Effector CD4-positive, alpha-beta T cell (primary cell): ENCODE data around the gene PARP1.
"Not testable (repeated sequence)": the region's sequence is repeated elsewhere in the genome, so short reads cannot be mapped to it uniquely, and the experiment has no call there.

ENCODE experiments used
- DNase-seq: peaks from one replicate; pipeline ENCODE4 v3.0.0-alpha.2; 2020
- total RNA-seq: gene quantifications from one replicate; lab custom pipeline; 2026; lab: John Stamatoyannopoulos, UW

The PARP1 gene
- total RNA-seq: 132 reads per million, percentile 87 among the genes with 10 or more reads in this experiment

GRCh38 chr1:226407497-226408284, at the start of gene PARP1:
TSS of gene PARP1 (minus strand) at chr1:226408093. CDS start at chr1:226407929, 164 bp downstream.
- DNase-seq: peak; percentile 79

GRCh38 chr1:226457307-226457712, 49.4 kb upstream of the PARP1 start:
- peak; percentile 11 for DNase-seq

- no peak for DNase-seq
Measured at GRCh38 chr1:226455843-226456242, 48.0 kb upstream of the PARP1 start.

GRCh38 chr1:226454349-226454748, 46.5 kb upstream of the PARP1 start:
- no peak for DNase-seq

- no peak for DNase-seq
Measured at GRCh38 chr1:226453015-226453704, 45.3 kb upstream of the PARP1 start.

- no peak for DNase-seq
Measured at GRCh38 chr1:226450688-226451087, 42.8 kb upstream of the PARP1 start.

GRCh38 chr1:226449823-226450222, 41.9 kb upstream of the PARP1 start:
- DNase-seq: no peak

GRCh38 chr1:226447932-226448665, 40.2 kb upstream of the PARP1 start:
- no peak for DNase-seq

GRCh38 chr1:226446094-226446493, 38.2 kb upstream of the PARP1 start:
- no peak for DNase-seq

- DNase-seq: peak; percentile 37
Measured at GRCh38 chr1:226444901-226445300, 37.0 kb upstream of the PARP1 start.

- no peak for DNase-seq
Measured at GRCh38 chr1:226443439-226443838, 35.5 kb upstream of the PARP1 start.

- DNase-seq: no peak
Measured at GRCh38 chr1:226443033-226443432, 35.1 kb upstream of the PARP1 start.

GRCh38 chr1:226441629-226442028, 33.7 kb upstream of the PARP1 start:
- no peak for DNase-seq

- no peak for DNase-seq
Measured at GRCh38 chr1:226440512-226440911, 32.6 kb upstream of the PARP1 start.

GRCh38 chr1:226438007-226438406, 30.1 kb upstream of the PARP1 start:
- no peak for DNase-seq

GRCh38 chr1:226436855-226437491, 29.1 kb upstream of the PARP1 start:
- DNase-seq: no peak

GRCh38 chr1:226436472-226436854, 28.6 kb upstream of the PARP1 start:
- DNase-seq: no peak

GRCh38 chr1:226433341-226433720, 25.4 kb upstream of the PARP1 start:
- no peak for DNase-seq

GRCh38 chr1:226432586-226433340, 24.9 kb upstream of the PARP1 start:
- DNase-seq: no peak

GRCh38 chr1:226431898-226432297, 24.0 kb upstream of the PARP1 start:
- not testable (repeated sequence) for DNase-seq

GRCh38 chr1:226429858-226430715, 22.2 kb upstream of the PARP1 start:
- DNase-seq: no peak
